Endothelial cell of umbilical vein (primary cell): ENCODE results near the gene PLSCR1. TPM values are rescaled to one million over a fixed set of nuclear protein-coding genes. Genes with fewer than 3 reads are reported as not detected.

ENCODE experiments used
- BruUV-seq: library from RNA; stranded (reverse); fragments of 400-500 nt; replicated peaks from 2 replicates; lab custom pipeline; 2021; lab: Mats Ljungman, UMichigan
- CTCF ChIA-PET: fragments of 300-600, 350-600 bp; sonication (Branson Sonifier 250); formaldehyde crosslinking; loops from one replicate; lab custom pipeline; 2021; ENCODE audit warnings: antibody characterized with exemption, inconsistent platforms; lab: Charles Lee
- POLR2A ChIA-PET: fragments of 300-600, 350-600 bp; sonication (Branson Sonifier 250); formaldehyde crosslinking; loops from one replicate; lab custom pipeline; 2021; ENCODE audit warnings: antibody characterized with exemption, inconsistent platforms; lab: Charles Lee
- DNase-seq: peaks from one replicate; pipeline ENCODE4 v3.0.0-alpha.2; 2011; ENCODE audit warnings: low read depth, low spot score
- FAIRE-seq: peaks from 2 replicates; lab custom pipeline; 2011; peaks lifted over from hg19 to GRCh38; lab: Jason Lieb, UNC
- H2AFZ ChIP-seq: 2 replicates; pipeline ENCODE4 v1.6.0; 2012; ENCODE audit warnings: low read depth, low read length, control low read depth, inconsistent platforms
- H3K27ac ChIP-seq: 2 replicates; pipeline ENCODE4 v1.5.1; 2011; ENCODE audit warnings: low read depth, mild to moderate bottlenecking, control low read depth, low read length, moderate library complexity; ENCODE audit not compliant: insufficient read depth
- H3K27me3 ChIP-seq, 2 experiments: 2 replicates each; pipeline versions ENCODE4 v1.6.0 to v1.6.1; 2011; ENCODE audit warnings: low read length in 2 of 2, mixed read lengths in 1 of 2; ENCODE audit not compliant: control insufficient read depth in 2 of 2, insufficient read depth in 2 of 2
- H3K36me3 ChIP-seq, 2 experiments: 2 replicates in 1 of 2; 3 replicates in 1 of 2; pipeline ENCODE4 v1.5.1; 2011; ENCODE audit warnings: low read length in 2 of 2, mild to moderate bottlenecking in 1 of 2, moderate library complexity in 1 of 2; ENCODE audit not compliant: control insufficient read depth in 2 of 2, insufficient read depth in 2 of 2; ENCODE audit errors: extremely low read depth in 1 of 2
- H3K4me1 ChIP-seq: 3 replicates; pipeline ENCODE4 v1.5.1; 2011; ENCODE audit warnings: mild to moderate bottlenecking, low read length; ENCODE audit not compliant: control insufficient read depth, insufficient read depth; ENCODE audit errors: extremely low read depth
- H3K4me2 ChIP-seq: 2 replicates; pipeline ENCODE4 v1.6.1; 2011; ENCODE audit warnings: low read length, control low read depth, mixed read lengths; ENCODE audit not compliant: insufficient read depth
- H3K4me3 ChIP-seq, 3 experiments: fragments of 200-600 bp in 1 of 3; sonication (generic), shearing (Covaris generic) in 1 of 3; replicated peaks in 1 of 3; 2 replicates each; pipeline ENCODE4 v1.5.1; 2011 to 2016; ENCODE audit warnings: control low read depth in 3 of 3, low read length in 3 of 3, mild to moderate bottlenecking in 2 of 3, inconsistent platforms in 1 of 3, low read depth in 1 of 3, moderate library complexity in 1 of 3; ENCODE audit not compliant: insufficient read depth in 1 of 3
- H3K79me2 ChIP-seq: 2 replicates; pipeline ENCODE4 v1.6.0; 2012; ENCODE audit warnings: low read length, inconsistent platforms; ENCODE audit not compliant: control insufficient read depth, insufficient read depth
- H3K9ac ChIP-seq: replicated peaks from 2 replicates; pipeline ENCODE3; 2011; ENCODE audit warnings: low read length, control low read depth; ENCODE audit not compliant: insufficient read depth; ENCODE audit errors: extremely low read depth
- H3K9me1 ChIP-seq: replicated peaks from 3 replicates; pipeline ENCODE4 v1.6.0; 2011; ENCODE audit warnings: mild to moderate bottlenecking, low read length; ENCODE audit not compliant: control insufficient read depth, insufficient read depth; ENCODE audit errors: extremely low read depth
- H3K9me3 ChIP-seq: replicated peaks from 2 replicates; pipeline ENCODE4 v1.5.1; 2012; ENCODE audit warnings: low read length, inconsistent platforms; ENCODE audit not compliant: control insufficient read depth, insufficient read depth
- H4K20me1 ChIP-seq: replicated peaks from 2 replicates; pipeline ENCODE3; 2011; ENCODE audit warnings: mild to moderate bottlenecking, low read length; ENCODE audit not compliant: control insufficient read depth, insufficient read depth; ENCODE audit errors: extremely low read depth
- EZH2 ChIP-seq: IDR thresholded peaks from 2 replicates; pipeline ENCODE4 v1.6.1; 2012; ENCODE audit warnings: borderline replicate concordance, low read depth, mild to moderate bottlenecking, moderate library complexity, low read length, inconsistent platforms; ENCODE audit not compliant: severe bottlenecking
- FOS ChIP-seq: IDR thresholded peaks from 2 replicates; pipeline ENCODE4 v1.6.1; 2011; ENCODE audit warnings: mild to moderate bottlenecking, low read length, moderate library complexity, borderline replicate concordance; ENCODE audit not compliant: insufficient read depth
- GATA2 ChIP-seq: IDR thresholded peaks from 2 replicates; pipeline ENCODE4 v1.7.0; 2011; ENCODE audit warnings: low read depth, mild to moderate bottlenecking, moderate library complexity, mixed read lengths, low read length; ENCODE audit not compliant: insufficient read length, insufficient read depth
- JUN ChIP-seq: IDR thresholded peaks from 2 replicates; pipeline ENCODE4 v1.6.1; 2011; ENCODE audit warnings: borderline replicate concordance, low read depth; ENCODE audit not compliant: insufficient read length, insufficient read depth
- MAX ChIP-seq: IDR thresholded peaks from 2 replicates; pipeline ENCODE4 v1.6.1; 2011; ENCODE audit not compliant: insufficient read depth, insufficient read length
- MYC ChIP-seq: IDR thresholded peaks from one replicate; pipeline ENCODE4 v1.6.1; 2011; ENCODE audit warnings: mild to moderate bottlenecking, low read depth, low read length
- POLR2A ChIP-seq: IDR thresholded peaks from 2 replicates; pipeline ENCODE4 v1.6.1; 2012; ENCODE audit warnings: low read depth, mild to moderate bottlenecking, control low read depth, low read length
- POLR2AphosphoS5 ChIP-seq: IDR thresholded peaks from 2 replicates; pipeline ENCODE4 v1.6.1; 2012; ENCODE audit warnings: low read depth, mild to moderate bottlenecking, control low read depth, low read length, moderate library complexity; ENCODE audit not compliant: insufficient read depth
- dilution Hi-C: fragments of 300-500 bp; cut with MboI; formaldehyde crosslinking; loops from one replicate; pipeline ENCODE4 v1.15.0; 2019; ENCODE audit warnings: low sequenced_read_pairs; ENCODE audit not compliant: extremely low pct_ligation_motif_present
- intact Hi-C: fragments of 100-400 bp; cut with micrococcal nuclease; formaldehyde crosslinking; loops from one replicate; pipeline ENCODE4 v1.10.0; 2022
- polyA plus RNA-seq, 4 experiments: library from polyadenylated mRNA; depleted of rRNA in 3 of 4; stranded (reverse) in 3 of 4; unstranded in 1 of 4; fragments of >200 nt; gene quantifications; 2 replicates each; pipeline versions ENCODE4 v1.2.1 to v1.2.3, GENCODE V29; 2011 to 2012; ENCODE audit warnings: missing spikeins in 1 of 4
- total RNA-seq: library from RNA; stranded (reverse); gene quantifications from 2 replicates; pipeline ENCODE4 v1.2.3, GENCODE V29; 2021
- TF ChIP-seq, protein P1 (sequence below), 2 donors: IDR thresholded peaks; 1 replicate in 1 of 2; 2 replicates in 1 of 2; pipeline ENCODE4 v1.5.1; 2011; ENCODE audit warnings: low read length in 2 of 2, mild to moderate bottlenecking in 2 of 2, moderate library complexity in 2 of 2, control low read depth in 1 of 2, inconsistent platforms in 1 of 2, low read depth in 1 of 2; ENCODE audit not compliant: insufficient read depth in 1 of 2; ENCODE audit errors: extremely low read depth in 1 of 2

PLSCR1 gene
- total and polyA plus RNA-seq, 2 donors (not counting 3 experiments of a cell fraction or from before 2014, with no cell fraction given): 53.2 to 78.7 TPM

GRCh38 chr3:146504498-146505197 lies 39.8 kb downstream of the PLSCR1 start:
- H3K79me2 ChIP-seq: no peaks in the 10 kb centered on the region
- CTCF ChIA-PET: interaction anchor here (1.0 to 3.0 kb wide), 6 partner anchors 12 to 73 kb away, joined by 3 to 13 read pairs (median 4); partner anchors contain the start of gene PLSCR1
- no peak overlapping the region for H3K9ac ChIP-seq
- H2AFZ ChIP-seq: no peak overlapping the region
- FAIRE-seq: no peak
- no peaks in the 10 kb centered on the region for H3K27me3 ChIP-seq
- peak; percentile 49 for DNase-seq
- TF ChIP-seq EZH2 (no peak), FOS (no peak), MAX (no peak), POLR2AphosphoS5 (no peak), MYC (no peak), GATA2 (no peak), POLR2A (no peak), JUN (no peak)
- TF ChIP-seq, protein P1, sequence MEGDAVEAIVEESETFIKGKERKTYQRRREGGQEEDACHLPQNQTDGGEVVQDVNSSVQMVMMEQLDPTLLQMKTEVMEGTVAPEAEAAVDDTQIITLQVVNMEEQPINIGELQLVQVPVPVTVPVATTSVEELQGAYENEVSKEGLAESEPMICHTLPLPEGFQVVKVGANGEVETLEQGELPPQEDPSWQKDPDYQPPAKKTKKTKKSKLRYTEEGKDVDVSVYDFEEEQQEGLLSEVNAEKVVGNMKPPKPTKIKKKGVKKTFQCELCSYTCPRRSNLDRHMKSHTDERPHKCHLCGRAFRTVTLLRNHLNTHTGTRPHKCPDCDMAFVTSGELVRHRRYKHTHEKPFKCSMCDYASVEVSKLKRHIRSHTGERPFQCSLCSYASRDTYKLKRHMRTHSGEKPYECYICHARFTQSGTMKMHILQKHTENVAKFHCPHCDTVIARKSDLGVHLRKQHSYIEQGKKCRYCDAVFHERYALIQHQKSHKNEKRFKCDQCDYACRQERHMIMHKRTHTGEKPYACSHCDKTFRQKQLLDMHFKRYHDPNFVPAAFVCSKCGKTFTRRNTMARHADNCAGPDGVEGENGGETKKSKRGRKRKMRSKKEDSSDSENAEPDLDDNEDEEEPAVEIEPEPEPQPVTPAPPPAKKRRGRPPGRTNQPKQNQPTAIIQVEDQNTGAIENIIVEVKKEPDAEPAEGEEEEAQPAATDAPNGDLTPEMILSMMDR (IDR thresholded peaks at IDR 0.05; ENCODE audit: extremely low read depth in 1 of 2, insufficient read depth in 1 of 2, low read depth in 1 of 2, low read length in 2 of 2): no peak
- no peaks in the 10 kb centered on the region for H3K9me1 ChIP-seq
- H3K9me3 ChIP-seq: no peaks in the 10 kb centered on the region
- no peaks in the 10 kb centered on the region for H3K36me3 ChIP-seq
- H4K20me1 ChIP-seq: no peaks in the 10 kb centered on the region
- POLR2A ChIA-PET: interaction anchor here (1.0 kb wide), 1 partner anchor 40 kb away, joined by 3 read pairs; the partner anchor contains the start of gene PLSCR1
- no peak overlapping the region for H3K27ac ChIP-seq
- no peak overlapping the region for H3K4me3 ChIP-seq
- no peak overlapping the region for H3K4me2 ChIP-seq
- BruUV-seq: no TSS peak
- dilution Hi-C loops: no loop called here
- H3K4me1 ChIP-seq: peaks cover 35% of the 10 kb centered on the region
- intact Hi-C loops: loop anchor here (5.0 kb wide), 1 partner anchor 172 kb away; no protein-coding TSS in a partner anchor
